Epithelial cell of esophagus (primary cell): ENCODE measurements around the gene GLRB.

Source experiments
- DNase-seq: peaks from one replicate; pipeline ENCODE4 v3.0.0; 2010; ENCODE audit warnings: low read depth
- H3K4me3 ChIP-seq: 2 replicates; pipeline ENCODE4 v1.5.1; 2011; ENCODE audit warnings: mild to moderate bottlenecking, low read length, control low read depth
- CTCF ChIP-seq: IDR thresholded peaks from 2 replicates; pipeline ENCODE4 v1.5.1; 2011; ENCODE audit warnings: low read depth, mild to moderate bottlenecking, low read length, control low read depth, inconsistent platforms; ENCODE audit not compliant: insufficient read depth; ENCODE audit errors: missing control alignments

GLRB gene

GRCh38 chr4:157115613-157116335 is 39.8 kb downstream of the GLRB start:
- peak; percentile 77 for DNase-seq
- no peak for TF ChIP-seq CTCF
- no peak overlapping the region for H3K4me3 ChIP-seq

- DNase-seq = no peak
- no peak for TF ChIP-seq CTCF
- no peak overlapping the region for H3K4me3 ChIP-seq
Measured at GRCh38 chr4:157121401-157121800, 45.5 kb downstream of the GLRB start.

GRCh38 chr4:157127571-157127970 is 51.6 kb downstream of the GLRB start:
- no peak for DNase-seq
- H3K4me3 ChIP-seq = no peak overlapping the region
- no peak for TF ChIP-seq CTCF

- peak; percentile 67 for DNase-seq
- no peak overlapping the region for H3K4me3 ChIP-seq
- peak; percentile 65 for TF ChIP-seq CTCF
Measured at GRCh38 chr4:157128395-157128794, 52.4 kb downstream of the GLRB start.

GRCh38 chr4:157141976-157142375 is 66.0 kb downstream of the GLRB start:
- DNase-seq = no peak
- no peak for TF ChIP-seq CTCF
- H3K4me3 ChIP-seq = no peak overlapping the region

- H3K4me3 ChIP-seq = no peak overlapping the region
- DNase-seq = no peak
- no peak for TF ChIP-seq CTCF
Measured at GRCh38 chr4:157143369-157143768, 67.4 kb downstream of the GLRB start.

GRCh38 chr4:157151711-157152110 is 75.8 kb downstream of the GLRB start:
- no peak overlapping the region for H3K4me3 ChIP-seq
- DNase-seq = peak; percentile 30
- TF ChIP-seq CTCF = no peak
